Tibial nerve (tissue), 4 donors: ENCODE data around the gene DNAJC9.

Experiments
- CTCF ChIP-seq, 5 experiments: fragments of 200-600 bp in 3 of 5; fragments of 450-650 bp in 2 of 5; sonication (generic) in 3 of 5; IDR thresholded peaks; one replicate each; pipeline ENCODE4 v1.5.1; 2016 to 2019; ENCODE audit warnings: antibody characterized with exemption in 5 of 5, mild to moderate bottlenecking in 3 of 5, moderate library complexity in 2 of 5
- EP300 ChIP-seq, 2 donors: sonication (generic); formaldehyde crosslinking; IDR thresholded peaks; one replicate each; pipeline ENCODE4 v1.6.1; 2017; ENCODE audit warnings: antibody characterized with exemption in 2 of 2, mild to moderate bottlenecking in 1 of 2

GRCh38 chr10:73205081-73205480 is 42.0 kb downstream of the DNAJC9 start:
- TF ChIP-seq CTCF (IDR thresholded peaks at IDR 0.05) (no peak), EP300 (IDR thresholded peaks at IDR 0.05) (no peak)
